GM12872 (cell line): ENCODE measurements around the gene GPR26.
A peak's percentile ranks its signal among the peaks of the same experiment; 100 is the strongest.

ENCODE experiments used
- TF ChIP-seq, protein P1 (sequence below): IDR thresholded peaks from 3 replicates; pipeline ENCODE4 v1.5.1; 2011; ENCODE audit warnings: low read depth, mild to moderate bottlenecking, low read length, moderate library complexity; ENCODE audit not compliant: insufficient read depth

Gene GPR26

GRCh38 chr10:123637326-123637880 lies 28.8 kb upstream of the GPR26 start:
- TF ChIP-seq, protein P1, sequence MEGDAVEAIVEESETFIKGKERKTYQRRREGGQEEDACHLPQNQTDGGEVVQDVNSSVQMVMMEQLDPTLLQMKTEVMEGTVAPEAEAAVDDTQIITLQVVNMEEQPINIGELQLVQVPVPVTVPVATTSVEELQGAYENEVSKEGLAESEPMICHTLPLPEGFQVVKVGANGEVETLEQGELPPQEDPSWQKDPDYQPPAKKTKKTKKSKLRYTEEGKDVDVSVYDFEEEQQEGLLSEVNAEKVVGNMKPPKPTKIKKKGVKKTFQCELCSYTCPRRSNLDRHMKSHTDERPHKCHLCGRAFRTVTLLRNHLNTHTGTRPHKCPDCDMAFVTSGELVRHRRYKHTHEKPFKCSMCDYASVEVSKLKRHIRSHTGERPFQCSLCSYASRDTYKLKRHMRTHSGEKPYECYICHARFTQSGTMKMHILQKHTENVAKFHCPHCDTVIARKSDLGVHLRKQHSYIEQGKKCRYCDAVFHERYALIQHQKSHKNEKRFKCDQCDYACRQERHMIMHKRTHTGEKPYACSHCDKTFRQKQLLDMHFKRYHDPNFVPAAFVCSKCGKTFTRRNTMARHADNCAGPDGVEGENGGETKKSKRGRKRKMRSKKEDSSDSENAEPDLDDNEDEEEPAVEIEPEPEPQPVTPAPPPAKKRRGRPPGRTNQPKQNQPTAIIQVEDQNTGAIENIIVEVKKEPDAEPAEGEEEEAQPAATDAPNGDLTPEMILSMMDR = no peak

DNA sequence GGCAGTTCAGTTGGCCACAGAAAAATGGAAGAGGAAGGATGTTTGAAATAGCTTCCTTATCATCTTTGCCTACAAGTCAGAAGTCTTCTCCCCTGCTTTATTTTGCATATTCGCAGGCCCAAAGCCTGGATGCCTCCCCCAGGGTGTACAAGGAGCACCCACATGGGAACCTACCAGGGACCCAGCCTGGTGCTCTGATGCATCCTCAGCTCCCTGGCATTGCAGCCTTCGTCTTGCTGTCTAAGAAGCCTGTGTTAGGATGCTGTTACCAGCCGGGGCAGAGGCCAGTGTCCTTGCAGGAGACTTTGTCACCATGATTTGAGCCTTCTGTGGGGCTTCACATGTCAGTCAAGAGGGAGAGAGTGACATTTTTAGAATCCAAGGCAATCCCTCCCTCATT lies 27.0 kb upstream of the GPR26 start:
- TF ChIP-seq, protein P1 = no peak

DNA sequence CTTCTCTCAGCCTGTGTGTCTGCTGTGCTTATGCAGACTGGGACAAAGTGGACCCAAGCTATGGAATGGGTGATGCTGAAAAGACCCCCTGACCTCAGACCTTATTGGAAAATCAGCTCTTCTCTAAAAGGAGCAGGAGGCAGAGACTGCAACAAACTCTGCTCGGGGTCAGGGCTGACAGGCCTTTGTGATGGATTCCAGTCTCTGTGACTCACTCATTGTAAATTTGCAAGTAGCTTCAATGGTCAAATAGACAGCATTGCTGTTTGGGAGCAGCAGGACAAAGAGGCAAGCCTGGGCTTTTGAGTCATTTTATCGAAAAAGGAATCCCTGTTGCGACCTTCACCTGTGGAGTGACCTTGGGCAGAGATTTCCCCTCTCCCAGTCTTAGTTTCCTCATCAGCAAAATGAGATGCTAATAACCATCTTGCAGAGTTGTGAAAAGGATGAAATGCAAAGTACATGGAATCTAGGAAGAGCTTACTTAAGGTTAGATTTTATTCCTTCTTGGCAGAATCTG lies 26.1 kb upstream of the GPR26 start:
- TF ChIP-seq, protein P1 = no peak

- TF ChIP-seq, protein P1 = no peak
Observed at GRCh38 chr10:123642293-123642692, 23.9 kb upstream of the GPR26 start.

DNA sequence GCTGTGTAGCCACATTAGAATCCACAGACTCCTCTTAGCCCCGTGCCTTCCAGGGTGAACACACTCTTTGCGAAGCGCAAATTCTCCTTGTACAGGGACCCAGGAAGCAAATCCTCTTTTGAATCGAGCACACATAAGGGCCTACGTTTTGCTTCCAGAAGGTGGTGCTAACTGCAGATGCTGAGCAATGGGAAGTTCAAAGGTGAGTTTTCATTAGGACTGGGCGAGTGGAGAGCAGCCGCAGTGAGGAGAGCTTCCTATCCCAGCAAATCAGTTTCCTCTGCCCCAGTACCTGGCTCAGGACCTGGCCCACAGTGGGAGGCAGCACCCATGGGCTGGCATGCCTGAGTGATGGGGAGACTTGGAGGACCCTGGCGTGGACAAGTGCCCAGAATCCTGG lies 23.5 kb upstream of the GPR26 start:
- TF ChIP-seq, protein P1 = no peak

- TF ChIP-seq, protein P1 = 0 out of 3 replicates have a peak, but pooled peaks have one; percentile 14
Observed at GRCh38 chr10:123643315-123643714, 22.8 kb upstream of the GPR26 start.

- TF ChIP-seq, protein P1 = no peak
Observed at GRCh38 chr10:123645016-123645415, 21.1 kb upstream of the GPR26 start.
